Astrocyte of the cerebellum (primary cell): Measurements from ENCODE around the gene DDX51.

Experiments
- DNase-seq: peaks from one replicate; pipeline ENCODE4 v3.0.0-alpha.2; 2011; ENCODE audit warnings: low read depth
- H3K4me3 ChIP-seq: 2 replicates; pipeline ENCODE4 v1.5.1; 2011; ENCODE audit warnings: mild to moderate bottlenecking, low read depth, low read length, moderate library complexity
- in situ Hi-C: cut with HindIII; loops from 2 replicates; pipeline ENCODE4 v1.10.0; 2017; ENCODE audit warnings: low sequenced_read_pairs
- TF ChIP-seq, protein P1 (sequence below): IDR thresholded peaks from 2 replicates; pipeline ENCODE4 v1.5.1; 2012; ENCODE audit warnings: low read length, low read depth, moderate library complexity, mild to moderate bottlenecking; ENCODE audit errors: missing control alignments

Gene DDX51

GRCh38 chr12:132161796-132162507, 17.8 kb upstream of the DDX51 start:
- DNase-seq = no peak
- in situ Hi-C loops = no loop called here
- no peak overlapping the region for H3K4me3 ChIP-seq
- TF ChIP-seq, protein P1, sequence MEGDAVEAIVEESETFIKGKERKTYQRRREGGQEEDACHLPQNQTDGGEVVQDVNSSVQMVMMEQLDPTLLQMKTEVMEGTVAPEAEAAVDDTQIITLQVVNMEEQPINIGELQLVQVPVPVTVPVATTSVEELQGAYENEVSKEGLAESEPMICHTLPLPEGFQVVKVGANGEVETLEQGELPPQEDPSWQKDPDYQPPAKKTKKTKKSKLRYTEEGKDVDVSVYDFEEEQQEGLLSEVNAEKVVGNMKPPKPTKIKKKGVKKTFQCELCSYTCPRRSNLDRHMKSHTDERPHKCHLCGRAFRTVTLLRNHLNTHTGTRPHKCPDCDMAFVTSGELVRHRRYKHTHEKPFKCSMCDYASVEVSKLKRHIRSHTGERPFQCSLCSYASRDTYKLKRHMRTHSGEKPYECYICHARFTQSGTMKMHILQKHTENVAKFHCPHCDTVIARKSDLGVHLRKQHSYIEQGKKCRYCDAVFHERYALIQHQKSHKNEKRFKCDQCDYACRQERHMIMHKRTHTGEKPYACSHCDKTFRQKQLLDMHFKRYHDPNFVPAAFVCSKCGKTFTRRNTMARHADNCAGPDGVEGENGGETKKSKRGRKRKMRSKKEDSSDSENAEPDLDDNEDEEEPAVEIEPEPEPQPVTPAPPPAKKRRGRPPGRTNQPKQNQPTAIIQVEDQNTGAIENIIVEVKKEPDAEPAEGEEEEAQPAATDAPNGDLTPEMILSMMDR = no peak

GRCh38 chr12:132161036-132161781, 17.1 kb upstream of the DDX51 start:
- H3K4me3 ChIP-seq = no peak overlapping the region
- in situ Hi-C loops = no loop called here
- TF ChIP-seq, protein P1 = no peak
- DNase-seq = no peak

GRCh38 chr12:132160601-132161035, 16.5 kb upstream of the DDX51 start:
- TF ChIP-seq, protein P1 = no peak
- DNase-seq = no peak
- no peak overlapping the region for H3K4me3 ChIP-seq
- in situ Hi-C loops = no loop called here

- no peak for DNase-seq
- in situ Hi-C loops = no loop called here
- H3K4me3 ChIP-seq = no peak overlapping the region
- TF ChIP-seq, protein P1 = no peak
Observed at GRCh38 chr12:132160016-132160415, 15.9 kb upstream of the DDX51 start.

DNA sequence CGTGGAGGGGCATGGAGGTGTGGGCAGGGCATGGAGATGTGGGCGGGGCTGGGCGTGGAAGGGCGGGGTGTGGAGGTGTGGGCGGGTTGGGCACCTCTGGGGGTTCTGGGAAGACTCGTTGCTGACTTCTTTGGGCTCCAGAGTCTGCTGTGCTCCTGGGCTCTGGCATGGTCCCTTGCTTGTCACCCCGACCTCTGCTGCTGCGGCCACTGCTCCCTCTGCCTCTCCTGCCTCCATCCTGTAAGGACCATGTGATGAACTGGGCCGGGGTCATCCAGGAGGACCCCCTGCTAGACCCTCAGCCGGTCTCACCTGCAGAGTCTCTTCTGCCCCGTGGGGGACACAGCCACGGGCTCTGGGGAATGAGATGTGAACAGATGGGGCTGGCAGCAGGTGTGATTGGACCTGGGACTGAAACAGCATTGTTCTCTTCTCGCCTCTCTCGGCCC, 15.5 kb upstream of the DDX51 start:
- in situ Hi-C loops = no loop called here
- DNase-seq = no peak
- TF ChIP-seq, protein P1 = no peak
- no peak overlapping the region for H3K4me3 ChIP-seq

DNA sequence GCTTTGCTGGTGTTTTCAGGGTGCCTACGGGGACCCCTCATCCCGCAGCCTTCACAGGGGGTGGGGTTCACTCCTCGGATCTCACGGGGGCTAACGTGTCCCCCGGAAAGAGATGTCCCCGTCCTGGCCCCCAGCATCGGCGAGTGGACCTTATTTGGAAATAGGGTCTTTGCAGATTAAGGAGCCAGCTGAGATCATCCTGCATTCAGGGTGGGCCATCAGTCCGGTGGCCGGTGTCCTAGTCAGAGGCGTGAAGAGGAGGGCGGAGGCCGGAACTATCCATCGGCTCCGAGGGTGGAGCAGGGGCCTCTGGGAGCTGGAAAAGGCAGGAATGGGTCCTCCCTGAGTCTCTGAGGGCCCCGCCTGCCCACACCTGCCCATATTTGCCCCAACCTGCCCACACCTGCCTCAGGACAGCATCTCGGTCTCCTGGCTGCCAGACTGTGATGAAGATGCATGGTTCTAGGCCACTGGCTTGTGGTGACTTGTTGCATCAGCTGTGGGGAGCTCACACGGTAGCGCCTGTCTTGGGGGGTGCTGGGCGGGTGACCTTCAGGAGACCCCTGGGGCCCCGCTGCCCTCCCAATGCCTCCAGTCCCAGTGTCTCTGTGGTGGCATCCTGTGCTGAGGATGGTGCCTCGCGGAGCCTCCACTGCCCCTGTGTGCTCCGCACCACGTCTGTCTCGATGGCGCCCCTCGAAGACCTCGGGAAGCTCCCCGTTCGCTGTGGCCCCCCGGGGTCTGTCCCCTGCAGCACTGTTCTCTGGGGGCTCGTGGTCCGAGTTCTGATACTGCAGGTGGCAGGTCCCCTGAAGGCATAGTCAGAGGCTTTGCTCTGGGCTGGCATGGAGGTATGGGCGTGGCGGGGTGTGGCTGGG, 14.8 kb upstream of the DDX51 start:
- TF ChIP-seq, protein P1 = no peak
- no peak overlapping the region for H3K4me3 ChIP-seq
- in situ Hi-C loops = no loop called here
- no peak for DNase-seq
